ENCODE measurements around the gene NAT10. TPM values are rescaled to one million over a fixed set of nuclear protein-coding genes. Genes with fewer than 3 reads are reported as not detected.

The NAT10 gene
- total and polyA plus RNA-seq, 2 experiments from 2014 or later, result 19.4 to 23.6 TPM

DNA sequence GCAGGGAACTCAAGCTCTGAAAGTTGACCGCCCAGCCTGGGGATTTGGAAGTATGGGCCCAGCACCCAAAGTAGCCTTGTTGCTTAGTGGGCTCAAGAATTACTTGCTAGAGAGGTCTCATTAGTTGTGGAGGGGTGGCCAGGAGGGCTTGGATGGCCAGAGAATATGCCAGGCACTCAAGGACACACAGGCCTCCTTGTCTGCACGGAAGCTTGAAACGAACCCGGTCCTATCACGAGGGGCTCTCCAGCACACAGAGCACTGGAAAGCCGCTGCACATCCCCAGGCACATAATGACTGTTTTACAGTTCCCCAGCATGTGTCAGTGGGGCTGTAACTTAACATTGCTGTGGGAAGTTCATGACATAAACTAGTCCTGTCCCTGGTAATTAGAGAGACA is 55.9 kb downstream of the NAT10 start:
- Histone ChIP-seq H3K4me1 (ENCODE audit: low read depth) (no peaks in the 10 kb centered on the region), H3K27ac (no peak overlapping the region), H3K4me3 (no peak overlapping the region), H3K36me3 (peaks cover 66% of the 10 kb centered on the region), H3K9me3 (ENCODE audit: low read depth) (no peaks in the 10 kb centered on the region), H3K27me3 (no peaks in the 10 kb centered on the region)
- TF ChIP-seq, protein P1, sequence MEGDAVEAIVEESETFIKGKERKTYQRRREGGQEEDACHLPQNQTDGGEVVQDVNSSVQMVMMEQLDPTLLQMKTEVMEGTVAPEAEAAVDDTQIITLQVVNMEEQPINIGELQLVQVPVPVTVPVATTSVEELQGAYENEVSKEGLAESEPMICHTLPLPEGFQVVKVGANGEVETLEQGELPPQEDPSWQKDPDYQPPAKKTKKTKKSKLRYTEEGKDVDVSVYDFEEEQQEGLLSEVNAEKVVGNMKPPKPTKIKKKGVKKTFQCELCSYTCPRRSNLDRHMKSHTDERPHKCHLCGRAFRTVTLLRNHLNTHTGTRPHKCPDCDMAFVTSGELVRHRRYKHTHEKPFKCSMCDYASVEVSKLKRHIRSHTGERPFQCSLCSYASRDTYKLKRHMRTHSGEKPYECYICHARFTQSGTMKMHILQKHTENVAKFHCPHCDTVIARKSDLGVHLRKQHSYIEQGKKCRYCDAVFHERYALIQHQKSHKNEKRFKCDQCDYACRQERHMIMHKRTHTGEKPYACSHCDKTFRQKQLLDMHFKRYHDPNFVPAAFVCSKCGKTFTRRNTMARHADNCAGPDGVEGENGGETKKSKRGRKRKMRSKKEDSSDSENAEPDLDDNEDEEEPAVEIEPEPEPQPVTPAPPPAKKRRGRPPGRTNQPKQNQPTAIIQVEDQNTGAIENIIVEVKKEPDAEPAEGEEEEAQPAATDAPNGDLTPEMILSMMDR (IDR thresholded peaks at IDR 0.05; ENCODE audit: low read depth, low read length), result no peak
- no peak for DNase-seq (ENCODE audit: low read depth in 1 of 2, low spot score in 1 of 2)

GRCh38 chr11:34161812-34162492 is 56.5 kb downstream of the NAT10 start:
- no peak overlapping the region for H3K4me3 ChIP-seq
- H3K9me3 ChIP-seq (ENCODE audit: low read depth), result no peaks in the 10 kb centered on the region
- no peak overlapping the region for H3K27ac ChIP-seq
- H3K36me3 ChIP-seq, result peaks cover 62% of the 10 kb centered on the region
- no peaks in the 10 kb centered on the region for H3K27me3 ChIP-seq
- TF ChIP-seq, protein P1 (IDR thresholded peaks at IDR 0.05; ENCODE audit: low read depth, low read length), result no peak
- no peak for DNase-seq (ENCODE audit: low read depth in 1 of 2, low spot score in 1 of 2)
- H3K4me1 ChIP-seq (ENCODE audit: low read depth), result no peaks in the 10 kb centered on the region

- no peak overlapping the region for H3K4me3 ChIP-seq
- H3K9me3 ChIP-seq (ENCODE audit: low read depth), result no peaks in the 10 kb centered on the region
- H3K27me3 ChIP-seq, result no peaks in the 10 kb centered on the region
- H3K36me3 ChIP-seq, result peaks cover 62% of the 10 kb centered on the region
- H3K27ac ChIP-seq, result no peak overlapping the region
- no peak for DNase-seq (ENCODE audit: low read depth in 1 of 2, low spot score in 1 of 2)
- TF ChIP-seq, protein P1 (IDR thresholded peaks at IDR 0.05; ENCODE audit: low read depth, low read length), result no peak
- no peaks in the 10 kb centered on the region for H3K4me1 ChIP-seq (ENCODE audit: low read depth)
These were observed 57.0 kb downstream of the NAT10 start for GRCh38 chr11:34162493-34162820.

- no peaks in the 10 kb centered on the region for H3K9me3 ChIP-seq (ENCODE audit: low read depth)
- no peak overlapping the region for H3K4me3 ChIP-seq
- H3K36me3 ChIP-seq, result peaks cover 65% of the 10 kb centered on the region
- DNase-seq (ENCODE audit: low read depth in 1 of 2, low spot score in 1 of 2), result no peak
- TF ChIP-seq, protein P1 (IDR thresholded peaks at IDR 0.05; ENCODE audit: low read depth, low read length), result no peak
- H3K4me1 ChIP-seq (ENCODE audit: low read depth), result no peaks in the 10 kb centered on the region
- H3K27me3 ChIP-seq, result no peaks in the 10 kb centered on the region
- no peak overlapping the region for H3K27ac ChIP-seq
These were observed 57.4 kb downstream of the NAT10 start for GRCh38 chr11:34162856-34163255.

DNA sequence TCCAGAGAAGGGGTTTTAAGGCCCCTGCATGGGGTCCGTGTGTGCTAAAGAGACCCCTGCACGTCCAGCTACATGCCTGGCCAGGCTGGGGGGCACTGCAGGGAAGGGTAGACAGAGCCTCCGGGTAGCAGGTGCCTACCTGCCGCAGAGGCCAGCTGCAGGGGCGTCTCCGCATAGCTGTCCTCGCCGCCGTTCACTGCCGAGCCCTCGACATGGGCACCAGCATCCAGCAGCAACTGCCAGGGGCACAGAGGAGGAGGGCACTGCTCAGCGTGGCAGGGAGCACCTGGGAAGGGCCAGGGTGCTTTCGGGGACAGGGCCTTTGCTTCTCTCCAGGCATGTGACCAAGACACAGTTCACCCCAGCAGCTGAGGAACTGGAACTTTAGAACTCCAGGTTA is 59.7 kb downstream of the NAT10 start:
- H3K9me3 ChIP-seq (ENCODE audit: low read depth), result no peaks in the 10 kb centered on the region
- TF ChIP-seq, protein P1 (IDR thresholded peaks at IDR 0.05; ENCODE audit: low read depth, low read length), result no peak
- no peak overlapping the region for H3K4me3 ChIP-seq
- peaks cover 52% of the 10 kb centered on the region for H3K36me3 ChIP-seq
- H3K27ac ChIP-seq, result no peak overlapping the region
- no peak for DNase-seq (ENCODE audit: low read depth in 1 of 2, low spot score in 1 of 2)
- H3K4me1 ChIP-seq (ENCODE audit: low read depth), result no peaks in the 10 kb centered on the region
- no peaks in the 10 kb centered on the region for H3K27me3 ChIP-seq

Data from cardiac muscle cell (in vitro differentiated cells and primary cell).